Breast epithelium (tissue), 4 donors: ENCODE results near the gene CDCA3. TPM values are rescaled to one million over a fixed set of nuclear protein-coding genes. Genes with fewer than 3 reads are reported as not detected.
"Not testable (repeated sequence)": the region's sequence is repeated elsewhere in the genome, so short reads cannot be mapped to it uniquely, and the experiment has no call there.

Experiments
- DNase-seq, 2 donors: peaks; one replicate each; pipeline ENCODE4 v3.0.0-alpha.2; 2019; ENCODE audit warnings: low spot score in 2 of 2
- H3K27ac ChIP-seq, 2 donors: fragments of 200-600 bp; sonication (generic) in 1 of 2; one replicate each; pipeline ENCODE4 v1.5.1; 2016 to 2019; ENCODE audit warnings: mild to moderate bottlenecking in 1 of 2
- H3K27me3 ChIP-seq, 2 donors: fragments of 200-600 bp; sonication (generic) in 1 of 2; one replicate each; pipeline versions ENCODE4 v1.5.1 to v1.6.0; 2017 to 2019; ENCODE audit warnings: control low read depth in 1 of 2, mild to moderate bottlenecking in 1 of 2
- H3K36me3 ChIP-seq: fragments of 200-600 bp; one replicate; pipeline ENCODE4 v1.5.1; 2019
- H3K4me1 ChIP-seq, 2 donors: fragments of 200-600 bp; sonication (generic); one replicate each; pipeline ENCODE4 v1.5.1; 2016 to 2019; ENCODE audit warnings: control low read depth in 1 of 2
- H3K4me3 ChIP-seq, 3 donors: fragments of 200-600 bp; sonication (generic); 1 replicate in 2 of 3; 2 replicates in 1 of 3; pipeline ENCODE4 v1.5.1; 2016 to 2019; ENCODE audit warnings: mild to moderate bottlenecking in 3 of 3, moderate library complexity in 2 of 3
- H3K9me3 ChIP-seq, 2 donors: fragments of 200-600 bp; sonication (generic) in 1 of 2; one replicate each; pipeline ENCODE4 v1.5.1; 2016 to 2019; ENCODE audit warnings: control low read depth in 1 of 2
- CTCF ChIP-seq, 3 donors: fragments of 450-650 bp; IDR thresholded peaks; one replicate each; pipeline ENCODE4 v1.5.1; 2016 to 2017; ENCODE audit warnings: antibody characterized with exemption in 3 of 3, mild to moderate bottlenecking in 3 of 3, moderate library complexity in 3 of 3
- POLR2A ChIP-seq: fragments of 450-650 bp; IDR thresholded peaks from one replicate; pipeline ENCODE4 v1.6.1; 2016; ENCODE audit warnings: antibody characterized with exemption, mild to moderate bottlenecking, moderate library complexity
- POLR2AphosphoS5 ChIP-seq, 3 donors: sonication (generic); formaldehyde crosslinking; IDR thresholded peaks; one replicate each; pipeline ENCODE4 v1.6.1; 2017; ENCODE audit warnings: antibody characterized with exemption in 3 of 3
- intact Hi-C: fragments of 100-400 bp; cut with DNase I; formaldehyde crosslinking; loops from one replicate; pipeline ENCODE4 v1.15.1; 2023; ENCODE audit warnings: low total_unique reads
- total RNA-seq, 3 donors: library from RNA; depleted of rRNA; stranded (reverse); fragments of >200 nt; gene quantifications; one replicate each; pipeline ENCODE4 v1.1.0, GENCODE V29; 2016

The CDCA3 gene
- total RNA-seq, 3 donors from 2014 or later = 0.33 to 3.0 (median 1.8) TPM

GRCh38 chr12:6883252-6883651, 32.2 kb upstream of the CDCA3 start:
- intact Hi-C loops = no loop called here
- no peaks in the 10 kb centered on the region for H3K27me3 ChIP-seq
- H3K9me3 ChIP-seq = no peaks in the 10 kb centered on the region
- H3K4me3 ChIP-seq = no peak overlapping the region
- no peak overlapping the region for H3K27ac ChIP-seq
- no peaks in the 10 kb centered on the region for H3K4me1 ChIP-seq
- TF ChIP-seq POLR2A = no peak
- no peak for TF ChIP-seq POLR2AphosphoS5 (IDR thresholded peaks at IDR 0.05)
- TF ChIP-seq CTCF (IDR thresholded peaks at IDR 0.05) = no peak
- no peaks in the 10 kb centered on the region for H3K36me3 ChIP-seq
- no peak for DNase-seq

- H3K9me3 ChIP-seq, H3K27me3 ChIP-seq, H3K36me3 ChIP-seq, H3K4me3 ChIP-seq, intact Hi-C loops, H3K4me1 ChIP-seq, DNase-seq, H3K27ac ChIP-seq: not testable (repeated sequence)
Observed at GRCh38 chr12:6879824-6880223, 28.7 kb upstream of the CDCA3 start.

DNA sequence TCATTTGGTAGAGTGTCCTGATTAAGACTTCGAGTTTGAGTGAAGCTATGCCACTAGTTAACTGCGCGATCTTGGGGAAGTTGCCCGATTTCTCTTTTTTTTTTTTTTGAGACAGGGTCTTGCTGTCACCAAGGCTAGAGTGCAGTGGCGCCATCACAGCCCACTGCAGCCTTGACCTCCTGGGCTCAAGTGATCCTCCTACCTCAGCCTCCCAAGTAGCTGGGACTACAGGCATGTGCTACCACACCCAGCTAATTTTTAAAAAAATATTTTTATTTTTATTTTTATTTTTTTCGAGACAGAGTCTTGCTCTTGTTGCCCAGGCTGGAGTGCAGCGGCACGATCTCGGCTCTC, 22.9 kb upstream of the CDCA3 start:
- H3K27ac ChIP-seq = peak overlapping the region; percentile 78 to 94
- H3K27me3 ChIP-seq, DNase-seq, H3K36me3 ChIP-seq, H3K9me3 ChIP-seq: not testable (repeated sequence)
- intact Hi-C loops = loop anchor here (5.0 kb wide), 1 partner anchor 667 kb away; no protein-coding TSS in a partner anchor
- peaks cover 5 to 18% of the 10 kb centered on the region in 2 donors for H3K4me1 ChIP-seq
- peak overlapping the region; percentile 70 to 84 (median 72) for H3K4me3 ChIP-seq

DNA sequence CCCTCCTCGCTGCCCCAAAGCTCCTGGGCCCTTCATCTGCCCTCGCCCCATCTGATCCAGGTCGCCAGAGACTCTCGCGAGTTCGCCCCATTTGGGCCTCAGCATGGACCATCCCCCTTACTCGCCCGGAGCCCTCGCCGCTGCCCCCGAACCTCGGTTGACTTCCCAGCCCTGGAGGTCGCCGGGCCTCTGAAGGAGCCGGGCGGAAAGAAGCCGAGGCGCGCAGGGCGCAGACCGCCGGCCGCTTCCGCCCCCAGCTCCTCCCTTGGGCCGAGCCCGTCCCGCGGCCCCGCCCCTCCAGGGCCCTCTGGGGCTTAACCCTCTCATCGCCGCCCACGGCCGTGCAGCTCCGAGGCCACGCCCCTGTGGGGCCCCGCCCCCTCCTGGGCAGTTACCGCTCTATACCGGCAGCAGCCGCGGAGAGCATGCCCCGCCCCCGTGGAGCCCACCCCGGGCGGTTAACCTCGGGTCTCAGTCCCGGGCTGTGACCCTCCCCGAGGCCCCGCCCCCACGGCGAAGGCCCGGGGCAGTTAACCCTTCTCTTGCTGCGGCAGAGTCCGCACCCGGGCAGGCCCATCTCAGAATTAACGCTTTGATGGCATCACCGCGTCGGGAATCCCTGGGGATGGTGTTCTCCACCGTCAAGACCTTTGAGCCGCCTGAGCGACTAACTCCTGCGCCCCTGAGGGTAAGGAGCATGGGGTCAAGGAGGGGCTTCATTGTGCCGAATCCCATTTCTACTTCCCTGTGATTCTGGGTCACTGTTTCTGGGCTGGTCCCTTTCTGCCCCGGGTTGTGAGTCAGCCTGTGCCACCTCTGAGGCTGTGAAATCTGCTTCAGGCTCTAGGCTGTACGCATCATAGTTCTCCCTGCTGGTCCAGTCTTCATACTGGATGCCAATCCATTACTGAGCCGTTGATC, 22.3 kb upstream of the CDCA3 start, which contains the start of gene SPSB2:
SPSB2 (minus strand) TSS at position 210 of the 921 bp plus-strand sequence. CDS start 402 bp downstream, outside the sequence.
- intact Hi-C loops = loop anchor here (5.0 kb wide), 1 partner anchor 666 kb away; no protein-coding TSS in a partner anchor
- TF ChIP-seq POLR2A (no peak), POLR2AphosphoS5 (IDR thresholded peaks at IDR 0.05) (peak; percentile 33 to 55 (median 40)), CTCF (IDR thresholded peaks at IDR 0.05) (peak in 1 of 3 donors; percentile 3)
- H3K4me1 ChIP-seq = peaks cover 5 to 25% of the 10 kb centered on the region in 2 donors
- H3K27me3 ChIP-seq = no peaks in the 10 kb centered on the region
- H3K27ac ChIP-seq = peak within 1 kb of the TSS; percentile 78 to 94
- H3K9me3 ChIP-seq = no peaks in the 10 kb centered on the region
- H3K36me3 ChIP-seq = no peaks in the 10 kb centered on the region
- peak within 1 kb of the TSS; percentile 70 to 84 (median 72) for H3K4me3 ChIP-seq
- peak; percentile 92 to 95 for DNase-seq

- Histone ChIP-seq H3K36me3 (no peaks in the 10 kb centered on the region), H3K27me3 (no peaks in the 10 kb centered on the region), H3K4me1 (peaks cover 5 to 27% of the 10 kb centered on the region in 2 donors), H3K27ac (peak overlapping the region; percentile 78 to 94), H3K9me3 (no peaks in the 10 kb centered on the region), H3K4me3 (peak overlapping the region; percentile 70 to 84 (median 72))
- intact Hi-C loops = loop anchor here (5.0 kb wide), 1 partner anchor 665 kb away; no protein-coding TSS in a partner anchor
- DNase-seq = peak; percentile 71 to 79
- TF ChIP-seq POLR2AphosphoS5 (IDR thresholded peaks at IDR 0.05) (peak in 2 of 3 donors; percentile 46 to 66), POLR2A (no peak), CTCF (IDR thresholded peaks at IDR 0.05) (peak; percentile 85 to 87 (median 86))
Observed at GRCh38 chr12:6872073-6873048, 21.3 kb upstream of the CDCA3 start.
